IMR-90 (cell line): ENCODE measurements around the gene NELL1.

ENCODE experiments used
- BHLHE40 ChIP-seq: fragments of 150-350 bp; IDR thresholded peaks from 2 replicates; pipeline ENCODE4 v1.6.1; 2016; ENCODE audit warnings: mild to moderate bottlenecking, low read depth, low read length
- CEBPB ChIP-seq: IDR thresholded peaks from 2 replicates; pipeline ENCODE4 v1.6.1; 2012; ENCODE audit warnings: low read depth, low read length, improper control_type of control experiment
- MAFK ChIP-seq: IDR thresholded peaks from 2 replicates; pipeline ENCODE4 v1.6.1; 2012; ENCODE audit warnings: low read depth, low read length, improper control_type of control experiment
- MAZ ChIP-seq: IDR thresholded peaks from 2 replicates; pipeline ENCODE4 v1.6.1; 2012; ENCODE audit warnings: low read depth, mild to moderate bottlenecking, low read length, improper control_type of control experiment, moderate library complexity, borderline replicate concordance
- MXI1 ChIP-seq: IDR thresholded peaks from 2 replicates; pipeline ENCODE4 v1.6.1; 2012; ENCODE audit warnings: low read depth, mild to moderate bottlenecking, low read length, moderate library complexity, borderline replicate concordance
- POLR2A ChIP-seq: IDR thresholded peaks from 2 replicates; pipeline ENCODE4 v1.6.1; 2012; ENCODE audit warnings: mild to moderate bottlenecking, low read depth, low read length
- RAD21 ChIP-seq: IDR thresholded peaks from 2 replicates; pipeline ENCODE4 v1.6.1; 2012; ENCODE audit warnings: low read length, improper control_type of control experiment
- RCOR1 ChIP-seq: IDR thresholded peaks from 2 replicates; pipeline ENCODE4 v1.6.1; 2012; ENCODE audit warnings: mild to moderate bottlenecking, low read length, improper control_type of control experiment; ENCODE audit not compliant: insufficient replicate concordance
- RFX5 ChIP-seq: IDR thresholded peaks from 2 replicates; pipeline ENCODE4 v1.8.0; 2012; ENCODE audit warnings: low read depth, mild to moderate bottlenecking, low read length, moderate library complexity
- SMC3 ChIP-seq: fragments of 150-350 bp; IDR thresholded peaks from 2 replicates; pipeline ENCODE4 v1.6.1; 2016; ENCODE audit warnings: low read depth, mild to moderate bottlenecking, antibody characterized with exemption, low read length, moderate library complexity
- TF ChIP-seq, protein P1 (sequence below): conservative IDR thresholded peaks from 2 replicates; pipeline ENCODE4 v1.5.1; 2012; ENCODE audit warnings: mild to moderate bottlenecking, low read depth, low read length, improper control_type of control experiment
- TF ChIP-seq, protein P2 (sequence below): fragments of 150-350 bp; IDR thresholded peaks from 2 replicates; pipeline ENCODE4 v1.6.1; 2017; ENCODE audit warnings: mild to moderate bottlenecking, antibody characterized with exemption, low read length, low read depth

DNA sequence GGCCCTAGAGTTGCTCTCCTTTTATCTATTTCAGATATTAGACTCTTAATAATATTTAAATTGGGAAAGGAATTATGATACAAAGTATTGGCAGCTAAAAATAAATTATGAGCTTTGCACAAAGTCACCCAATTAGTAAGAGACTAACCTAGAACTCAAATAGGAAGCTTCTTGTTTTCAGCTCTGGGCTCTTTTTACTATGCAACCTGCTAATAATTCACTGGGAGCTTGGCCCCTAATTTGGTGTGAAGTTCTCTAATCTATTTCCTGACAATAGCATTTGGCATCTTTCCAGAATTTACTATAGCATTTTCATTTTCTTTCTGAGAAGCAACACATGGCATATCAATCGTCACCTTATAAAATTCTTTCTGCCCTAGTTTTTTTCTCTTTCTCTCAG, 795.8 kb downstream of the NELL1 start:
- TF ChIP-seq, protein P1, sequence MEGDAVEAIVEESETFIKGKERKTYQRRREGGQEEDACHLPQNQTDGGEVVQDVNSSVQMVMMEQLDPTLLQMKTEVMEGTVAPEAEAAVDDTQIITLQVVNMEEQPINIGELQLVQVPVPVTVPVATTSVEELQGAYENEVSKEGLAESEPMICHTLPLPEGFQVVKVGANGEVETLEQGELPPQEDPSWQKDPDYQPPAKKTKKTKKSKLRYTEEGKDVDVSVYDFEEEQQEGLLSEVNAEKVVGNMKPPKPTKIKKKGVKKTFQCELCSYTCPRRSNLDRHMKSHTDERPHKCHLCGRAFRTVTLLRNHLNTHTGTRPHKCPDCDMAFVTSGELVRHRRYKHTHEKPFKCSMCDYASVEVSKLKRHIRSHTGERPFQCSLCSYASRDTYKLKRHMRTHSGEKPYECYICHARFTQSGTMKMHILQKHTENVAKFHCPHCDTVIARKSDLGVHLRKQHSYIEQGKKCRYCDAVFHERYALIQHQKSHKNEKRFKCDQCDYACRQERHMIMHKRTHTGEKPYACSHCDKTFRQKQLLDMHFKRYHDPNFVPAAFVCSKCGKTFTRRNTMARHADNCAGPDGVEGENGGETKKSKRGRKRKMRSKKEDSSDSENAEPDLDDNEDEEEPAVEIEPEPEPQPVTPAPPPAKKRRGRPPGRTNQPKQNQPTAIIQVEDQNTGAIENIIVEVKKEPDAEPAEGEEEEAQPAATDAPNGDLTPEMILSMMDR, result no peak
- no peak for TF ChIP-seq POLR2A
- TF ChIP-seq RFX5, result no peak
- no peak for TF ChIP-seq RAD21
- no peak for TF ChIP-seq MXI1
- TF ChIP-seq SMC3, result no peak
- TF ChIP-seq CEBPB, result no peak
- no peak for TF ChIP-seq MAZ
- TF ChIP-seq MAFK, result no peak
- TF ChIP-seq BHLHE40, result no peak
- TF ChIP-seq RCOR1, result no peak
- TF ChIP-seq, protein P2, sequence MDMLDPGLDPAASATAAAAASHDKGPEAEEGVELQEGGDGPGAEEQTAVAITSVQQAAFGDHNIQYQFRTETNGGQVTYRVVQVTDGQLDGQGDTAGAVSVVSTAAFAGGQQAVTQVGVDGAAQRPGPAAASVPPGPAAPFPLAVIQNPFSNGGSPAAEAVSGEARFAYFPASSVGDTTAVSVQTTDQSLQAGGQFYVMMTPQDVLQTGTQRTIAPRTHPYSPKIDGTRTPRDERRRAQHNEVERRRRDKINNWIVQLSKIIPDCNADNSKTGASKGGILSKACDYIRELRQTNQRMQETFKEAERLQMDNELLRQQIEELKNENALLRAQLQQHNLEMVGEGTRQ, result no peak
